HepG2 (cell line): Measurements from ENCODE around the gene PHACTR3. TPM values are rescaled to one million over a fixed set of nuclear protein-coding genes. Genes with fewer than 3 reads are reported as not detected.

Experiments used
- ATAC-seq: fragments of 200-7000 bp; cut with Tn5 transposase; 3 replicates; pipeline ENCODE4 v1.9.1; 2020; ENCODE audit warnings: mild to moderate bottlenecking, moderate library complexity
- BruUV-seq: library from RNA; stranded (reverse); fragments of 400-500 nt; replicated peaks from 2 replicates; lab custom pipeline; 2021; lab: Mats Ljungman, UMichigan
- CTCF ChIA-PET: fragments of 300-600 bp; formaldehyde crosslinking; extraction: SDS; loops from one replicate; lab custom pipeline; 2021; ENCODE audit warnings: low total read pairs, inconsistent platforms, low intra/inter-chr PET ratio; lab: Yijun Ruan, JAX
- POLR2A ChIA-PET: fragments of 350-600 bp; sonication (Branson Sonifier 250); formaldehyde crosslinking; loops from one replicate; lab custom pipeline; 2020; ENCODE audit warnings: antibody characterized with exemption, inconsistent platforms; lab: Yijun Ruan, JAX
- DNase-seq: peaks from one replicate; pipeline ENCODE4 v3.0.0-alpha.2; 2015; ENCODE audit warnings: low spot score
- FAIRE-seq: peaks from 3 replicates; lab custom pipeline; 2011; peaks lifted over from hg19 to GRCh38; lab: Jason Lieb, UNC
- H2AFZ ChIP-seq: one replicate; pipeline ENCODE4 v1.6.1; 2011; ENCODE audit warnings: low read length, inconsistent platforms
- H3K27ac ChIP-seq: fragments of 300-600 bp; 3 replicates; pipeline ENCODE4 v1.8.0; 2011; ENCODE audit warnings: mixed run types, mild to moderate bottlenecking, mixed read lengths, low read length, inconsistent platforms; ENCODE audit not compliant: insufficient read depth; ENCODE audit errors: extremely low read length
- H3K27me3 ChIP-seq, 2 experiments: fragments of 200-600 bp in 1 of 2; 2 replicates in 1 of 2; 3 replicates in 1 of 2; pipeline versions ENCODE4 v1.6.0 to v1.8.0; 2011; ENCODE audit warnings: low read length in 2 of 2, mild to moderate bottlenecking in 2 of 2, moderate library complexity in 2 of 2, inconsistent platforms in 1 of 2; ENCODE audit not compliant: insufficient read depth in 2 of 2, control insufficient read depth in 1 of 2
- H3K36me3 ChIP-seq, 2 experiments: fragments of 200-600 bp in 1 of 2; replicated peaks in 1 of 2; 2 replicates in 1 of 2; 3 replicates in 1 of 2; pipeline versions ENCODE4 v1.5.1 to v1.8.0; 2011; ENCODE audit warnings: low read length in 2 of 2, inconsistent platforms in 1 of 2; ENCODE audit not compliant: insufficient read depth in 2 of 2, control insufficient read depth in 1 of 2
- H3K4me1 ChIP-seq: 2 replicates; pipeline ENCODE4 v1.5.1; 2012; ENCODE audit warnings: low read length, inconsistent platforms; ENCODE audit not compliant: insufficient read depth
- H3K4me2 ChIP-seq: 2 replicates; pipeline ENCODE4 v1.6.0; 2011; ENCODE audit warnings: low read depth, low read length, inconsistent platforms
- H3K4me3 ChIP-seq, 3 experiments: fragments of 200-600 bp in 1 of 3; sonication (generic), shearing (Covaris generic) in 1 of 3; replicated peaks in 1 of 3; 2 replicates each; pipeline ENCODE4 v1.5.1; 2011 to 2016; ENCODE audit warnings: low read length in 3 of 3, inconsistent platforms in 2 of 3, low read depth in 2 of 3, mild to moderate bottlenecking in 2 of 3, control low read depth in 1 of 3, mixed read lengths in 1 of 3; ENCODE audit not compliant: insufficient read depth in 1 of 3
- H3K79me2 ChIP-seq: one replicate; pipeline ENCODE4 v1.6.1; 2011; ENCODE audit warnings: low read length, inconsistent platforms; ENCODE audit not compliant: insufficient read depth
- H3K9ac ChIP-seq: 2 replicates; pipeline ENCODE4 v1.6.0; 2011; ENCODE audit warnings: mild to moderate bottlenecking, low read depth, low read length, inconsistent platforms; ENCODE audit not compliant: insufficient read depth
- H3K9me3 ChIP-seq: 2 replicates; pipeline ENCODE4 v1.5.1; 2012; ENCODE audit warnings: mild to moderate bottlenecking, low read length
- H4K20me1 ChIP-seq: 2 replicates; pipeline ENCODE4 v1.6.0; 2011; ENCODE audit warnings: inconsistent platforms, mild to moderate bottlenecking, low read length, moderate library complexity; ENCODE audit not compliant: insufficient read depth
- ARNT ChIP-seq: fragments of 450-650 bp; IDR thresholded peaks from 2 replicates; pipeline ENCODE4 v1.6.1; 2017
- CENPX ChIP-seq: sonication (generic); formaldehyde crosslinking; IDR thresholded peaks from 2 replicates; pipeline ENCODE4 v1.9.0; 2021; ENCODE audit warnings: mild to moderate bottlenecking, missing genetic modification reagents, moderate library complexity
- GRHL1 ChIP-seq: sonication (generic); formaldehyde crosslinking; conservative IDR thresholded peaks from 2 replicates; pipeline ENCODE4 v1.8.0; 2022; ENCODE audit warnings: missing genetic modification reagents
- HNRNPLL ChIP-seq: fragments of 200-400 bp; formaldehyde crosslinking; IDR thresholded peaks from 2 replicates; pipeline ENCODE4 v1.6.1; 2017; ENCODE audit warnings: mild to moderate bottlenecking, low read depth, low read length; ENCODE audit not compliant: poor library complexity, severe bottlenecking
- HOMEZ ChIP-seq: IDR thresholded peaks from 2 replicates; pipeline ENCODE4 v1.6.1; 2016; ENCODE audit warnings: low read depth
- LBX2 ChIP-seq: sonication (generic); formaldehyde crosslinking; IDR thresholded peaks from 2 replicates; pipeline ENCODE4 v1.5.0; 2020; ENCODE audit warnings: missing genetic modification reagents, mild to moderate bottlenecking, borderline replicate concordance
- MAFK ChIP-seq, 2 experiments: IDR thresholded peaks in 1 of 2; conservative IDR thresholded peaks in 1 of 2; 2 replicates each; pipeline ENCODE4 v1.6.1; 2011; ENCODE audit warnings: improper control_type of control experiment in 2 of 2, low read length in 2 of 2
- RFX3 ChIP-seq: IDR thresholded peaks from 2 replicates; pipeline ENCODE4 v1.6.1; 2016; ENCODE audit warnings: missing biosample characterization, missing genetic modification reagents
- SIX4 ChIP-seq: sonication (generic); formaldehyde crosslinking; IDR thresholded peaks from 2 replicates; pipeline ENCODE4 v1.4.0; 2020; ENCODE audit warnings: missing genetic modification reagents
- SMC3 ChIP-seq: IDR thresholded peaks from 2 replicates; pipeline ENCODE4 v1.6.1; 2011; ENCODE audit warnings: low read length, improper control_type of control experiment
- TEAD2 ChIP-seq: sonication (generic); formaldehyde crosslinking; IDR thresholded peaks from 2 replicates; pipeline ENCODE4 v1.9.0; 2021; ENCODE audit warnings: missing genetic modification reagents
- TMF1 ChIP-seq: sonication (generic); formaldehyde crosslinking; IDR thresholded peaks from 2 replicates; pipeline ENCODE4 v1.8.1; 2022; ENCODE audit warnings: low read depth, missing genetic modification reagents
- XBP1 ChIP-seq: sonication (generic); formaldehyde crosslinking; IDR thresholded peaks from 2 replicates; pipeline ENCODE4 v1.5.0; 2020; ENCODE audit warnings: missing genetic modification reagents
- YY1 ChIP-seq: IDR thresholded peaks from 2 replicates; pipeline ENCODE4 v1.6.1; 2011; ENCODE audit warnings: low read length, low read depth, moderate library complexity, mild to moderate bottlenecking; ENCODE audit not compliant: insufficient read depth, insufficient replicate concordance
- ZNF205 ChIP-seq: IDR thresholded peaks from 2 replicates; pipeline ENCODE4 v1.6.1; 2018; ENCODE audit warnings: missing biosample characterization, missing genetic modification reagents
- ZNF230 ChIP-seq: sonication (generic); formaldehyde crosslinking; IDR thresholded peaks from 2 replicates; pipeline ENCODE4 v1.4.0; 2020; ENCODE audit warnings: mild to moderate bottlenecking, missing genetic modification reagents
- ZNF317 ChIP-seq: sonication (generic); formaldehyde crosslinking; IDR thresholded peaks from 2 replicates; pipeline ENCODE4 v1.5.0; 2020; ENCODE audit warnings: mild to moderate bottlenecking, missing genetic modification reagents
- ZNF335 ChIP-seq: sonication (generic); formaldehyde crosslinking; IDR thresholded peaks from 2 replicates; pipeline ENCODE4 v1.4.0; 2020; ENCODE audit warnings: missing genetic modification reagents
- ZNF441 ChIP-seq: sonication (generic); formaldehyde crosslinking; IDR thresholded peaks from 2 replicates; pipeline ENCODE4 v1.7.0; 2021; ENCODE audit warnings: missing genetic modification reagents, borderline replicate concordance
- ZNF484 ChIP-seq: sonication (generic); formaldehyde crosslinking; IDR thresholded peaks from 2 replicates; pipeline ENCODE4 v1.5.1; 2020; ENCODE audit warnings: mild to moderate bottlenecking, low read depth, missing genetic modification reagents, borderline replicate concordance
- ZNF768 ChIP-seq: sonication (generic); formaldehyde crosslinking; IDR thresholded peaks from 2 replicates; pipeline ENCODE4 v1.4.0; 2020; ENCODE audit warnings: missing genetic modification reagents
- ZNF839 ChIP-seq: sonication (generic); formaldehyde crosslinking; IDR thresholded peaks from 2 replicates; pipeline ENCODE4 v1.4.0; 2020; ENCODE audit warnings: missing genetic modification reagents, mild to moderate bottlenecking, borderline replicate concordance
- ZSCAN21 ChIP-seq: sonication (generic); formaldehyde crosslinking; IDR thresholded peaks from 2 replicates; pipeline ENCODE4 v1.8.0; 2022; ENCODE audit warnings: mild to moderate bottlenecking, missing genetic modification reagents, moderate library complexity, borderline replicate concordance
- WGBS: methylation state at CpG from one replicate; pipeline ENCODE4 v1.1.6; 2017; ENCODE audit warnings: low lambda C conversion rate; 5-methylcytosine and 5-hydroxymethylcytosine counted together
- in situ Hi-C: cut with HindIII; loops from 2 replicates; pipeline ENCODE4 v1.10.0; 2017; ENCODE audit warnings: low pct_unique_long_range_greater_than_20kb; ENCODE audit not compliant: extremely low pct_ligation_motif_present
- intact Hi-C: fragments of 100-400 bp; cut with micrococcal nuclease; formaldehyde crosslinking; loops from one replicate; pipeline ENCODE4 v1.10.0; 2022; ENCODE audit not compliant: unreplicated experiment
- polyA plus RNA-seq, 8 experiments: library from polyadenylated mRNA; depleted of rRNA in 3 of 8; stranded (reverse) in 7 of 8; unstranded in 1 of 8; fragments of >200 nt; fragmentation: Illumina TruSeq in 4 of 8; extraction: Trizol in 4 of 8; gene quantifications; 2 replicates each; pipeline versions ENCODE4 v1.2.1 to v1.2.3, GENCODE V29; 2011 to 2016; ENCODE audit warnings: low read depth in 4 of 8, missing spikeins in 1 of 8, mixed read lengths in 1 of 8; ENCODE audit not compliant: insufficient read depth in 1 of 8
- total RNA-seq, 5 experiments: library from RNA; depleted of rRNA; stranded (reverse); fragments of >200 nt; fragmentation: Illumina TruSeq; extraction: Trizol; gene quantifications; 2 replicates each; pipeline ENCODE4 v1.2.3, GENCODE V29; 2016; ENCODE audit warnings: low read depth in 1 of 5

The PHACTR3 gene
- total and polyA plus RNA-seq, 2 of the 13 experiments (the other 11 are each of a cell fraction or from before 2014, with no cell fraction given) = not detected

- TF ChIP-seq TMF1 (CRISPR knock-in tag) = no peak
- TF ChIP-seq SMC3 = no peak
- no peak for TF ChIP-seq ZNF484
- TF ChIP-seq ZNF317 (CRISPR knock-in tag) = no peak
- TF ChIP-seq, all 625 proteins: peak for 0
Observed at GRCh38 chr20:59731376-59731775, 127.0 kb downstream of the PHACTR3 start (continued).

GRCh38 chr20:59733351-59733750, 129.0 kb downstream of the PHACTR3 start:
- Histone ChIP-seq H3K4me2 (no peak overlapping the region), H3K27me3 (peaks cover 2 to 18% of the 10 kb centered on the region in 2 experiments; a peak in 4 of 5 replicates), H2AFZ (no peak overlapping the region), H3K9ac (no peak overlapping the region), H3K4me3 (no peak overlapping the region), H3K79me2 (no peaks in the 10 kb centered on the region), H3K27ac (no peak overlapping the region), H3K4me1 (no peaks in the 10 kb centered on the region), H4K20me1 (no peaks in the 10 kb centered on the region), H3K9me3 (no peaks in the 10 kb centered on the region), H3K36me3 (no peaks in the 10 kb centered on the region)
- intact Hi-C loops = no loop called here
- 6% methylated on average over 3 of the region's 3 CpGs for WGBS
- FAIRE-seq (no peak), DNase-seq (no peak), ATAC-seq (no peak)
- CTCF ChIA-PET = no interaction called here
- no TSS peak for BruUV-seq
- POLR2A ChIA-PET = no interaction called here
- in situ Hi-C loops = no loop called here
- TF ChIP-seq XBP1 (CRISPR knock-in tag) = no peak
- TF ChIP-seq ZNF768 (CRISPR knock-in tag) = no peak
- no peak for TF ChIP-seq RFX3
- TF ChIP-seq TEAD2 (CRISPR knock-in tag) = no peak
- no peak for TF ChIP-seq ZNF230
- TF ChIP-seq ARNT = no peak
- TF ChIP-seq ZNF839 = no peak
- TF ChIP-seq YY1 = no peak
- TF ChIP-seq MAFK (conservative IDR thresholded peaks at IDR 0.05 in 1 of 2, IDR thresholded peaks at IDR 0.05 in 1 of 2; ENCODE audit: low read length in 2 of 2) = no peak
- TF ChIP-seq HNRNPLL = no peak
- TF ChIP-seq CENPX (CRISPR knock-in tag) = no peak
- TF ChIP-seq ZSCAN21 = no peak
- no peak for TF ChIP-seq HOMEZ (CRISPR knock-in tag)
- TF ChIP-seq GRHL1 (CRISPR knock-in tag) = no peak
- no peak for TF ChIP-seq ZNF441 (CRISPR knock-in tag)
- TF ChIP-seq ZNF335 = no peak
- TF ChIP-seq ZNF205 (CRISPR knock-in tag) = no peak
- TF ChIP-seq LBX2 (CRISPR knock-in tag) = no peak
- TF ChIP-seq SIX4 = no peak
